SK-N-DZ (cell line): Measurements from ENCODE around the gene FANCI.

Experiments used
- DNase-seq: peaks from one replicate; pipeline ENCODE4 v3.0.0-alpha.2; 2015; ENCODE audit warnings: low spot score

FANCI gene

GRCh38 chr15:89305395-89305794, 61.6 kb downstream of the FANCI start:
- DNase-seq: no peak

- DNase-seq: no peak
These were observed 63.3 kb downstream of the FANCI start for GRCh38 chr15:89307046-89307587.

DNA sequence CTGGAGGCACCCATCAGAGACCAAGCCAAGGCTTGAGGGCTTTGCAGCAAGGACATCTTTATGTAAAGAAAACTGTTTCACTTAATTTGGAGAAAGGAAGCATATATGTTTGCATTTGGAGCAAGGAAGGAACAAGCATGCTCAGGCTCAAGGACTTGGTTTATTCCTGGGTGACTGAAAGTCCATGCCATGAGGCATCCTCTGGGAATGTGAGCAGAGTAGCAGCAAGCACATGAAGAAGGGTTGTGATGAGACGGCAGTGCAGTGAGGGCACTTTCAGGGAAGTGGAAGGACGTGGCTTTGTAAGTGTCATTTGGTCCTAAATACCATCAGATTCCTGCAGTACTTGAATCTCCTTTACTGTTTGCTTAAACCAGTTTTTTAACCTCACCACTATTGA, 64.0 kb downstream of the FANCI start:
- DNase-seq: no peak

- DNase-seq: no peak
These were observed 64.5 kb downstream of the FANCI start for GRCh38 chr15:89308236-89308635.

DNA sequence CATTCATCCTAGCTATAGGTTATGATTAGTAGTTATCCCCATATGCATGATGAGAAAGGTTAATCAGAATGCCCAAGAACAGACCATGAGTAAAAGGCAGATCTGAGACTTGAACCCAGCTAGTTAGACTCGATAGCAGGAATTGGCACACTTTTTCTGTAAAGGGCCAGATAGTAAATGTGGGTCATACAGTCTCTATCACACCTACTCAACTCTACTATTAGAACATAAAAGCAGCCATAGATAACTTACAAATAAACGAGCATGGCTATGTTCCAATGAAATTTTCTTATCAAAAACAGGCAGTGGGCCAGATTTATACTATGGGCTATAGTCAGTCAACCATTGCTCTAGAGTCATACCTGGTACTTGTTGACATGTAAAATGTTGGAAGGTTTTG, 66.2 kb downstream of the FANCI start:
- DNase-seq: no peak

DNA sequence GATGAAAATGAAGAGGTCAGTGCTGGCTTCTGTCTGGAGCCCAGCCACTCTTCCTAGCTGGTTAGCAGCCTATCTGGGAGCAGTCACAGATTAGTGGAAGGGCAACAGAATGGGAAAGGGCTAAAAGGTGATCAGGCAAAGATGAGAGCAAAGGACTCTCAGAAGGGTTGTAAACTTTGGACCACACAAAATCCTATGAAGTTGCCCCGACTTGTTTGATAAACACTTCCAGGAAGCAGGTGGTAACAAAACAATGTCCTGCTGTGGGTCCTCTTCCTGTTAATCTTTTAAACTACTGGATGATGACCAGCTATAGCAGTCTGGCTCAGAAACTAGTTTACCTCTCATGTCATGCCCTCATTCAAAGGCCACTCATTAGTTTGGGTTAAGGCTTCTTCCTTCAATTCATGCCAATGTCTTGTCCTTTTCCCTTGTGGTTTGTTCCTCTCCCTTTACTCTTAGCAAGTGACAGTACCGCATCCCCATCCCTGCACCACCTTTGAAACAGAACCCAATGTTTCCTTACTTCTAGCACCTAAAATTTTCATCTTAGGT, 71.7 kb downstream of the FANCI start:
- DNase-seq: no peak

GRCh38 chr15:89316504-89316903, 72.7 kb downstream of the FANCI start:
- no peak for DNase-seq

DNA sequence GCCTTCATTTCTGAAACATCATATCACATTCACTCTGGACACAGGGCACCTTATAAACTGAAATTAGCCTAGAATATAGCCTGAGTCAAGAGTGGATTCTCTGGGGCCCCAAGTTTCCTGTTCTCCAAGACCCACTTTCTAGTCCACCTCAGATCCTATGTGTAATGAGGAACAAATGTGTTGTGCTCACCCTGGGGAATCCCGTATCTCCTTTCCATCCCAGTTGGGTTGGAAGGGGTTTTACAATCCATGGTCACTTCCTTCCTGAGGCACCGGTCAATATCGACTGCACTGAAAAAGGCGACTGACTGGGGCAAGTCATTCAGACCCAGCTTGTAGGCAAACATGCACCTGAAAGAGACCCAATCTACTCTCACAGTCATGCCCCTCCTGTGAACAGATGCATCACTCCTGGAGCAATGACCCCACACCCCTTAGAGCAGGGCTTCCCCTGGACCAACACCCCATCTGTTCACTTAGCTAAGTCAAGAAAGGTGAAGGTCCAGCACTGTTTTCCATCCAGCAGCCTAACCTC, 73.5 kb downstream of the FANCI start:
- no peak for DNase-seq

DNA sequence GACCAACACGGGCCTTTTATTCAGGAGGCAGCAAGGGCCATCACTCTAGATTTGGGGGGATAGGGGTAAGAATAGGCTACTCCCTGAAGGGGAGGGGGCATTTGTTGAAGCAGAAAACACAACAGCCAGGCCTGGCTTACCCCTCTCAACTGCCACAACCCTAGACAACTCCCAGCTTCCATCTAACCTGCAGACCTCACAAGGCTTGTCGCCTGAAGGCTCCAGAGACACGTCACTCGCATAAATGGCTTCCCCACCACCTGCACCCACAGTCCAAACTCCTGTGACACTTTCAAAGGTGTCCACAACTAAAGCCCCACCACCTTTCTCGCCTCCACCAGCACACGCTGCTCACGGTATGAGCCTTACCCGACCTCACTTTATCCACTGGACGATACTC, 75.9 kb downstream of the FANCI start:
- DNase-seq: no peak

DNA sequence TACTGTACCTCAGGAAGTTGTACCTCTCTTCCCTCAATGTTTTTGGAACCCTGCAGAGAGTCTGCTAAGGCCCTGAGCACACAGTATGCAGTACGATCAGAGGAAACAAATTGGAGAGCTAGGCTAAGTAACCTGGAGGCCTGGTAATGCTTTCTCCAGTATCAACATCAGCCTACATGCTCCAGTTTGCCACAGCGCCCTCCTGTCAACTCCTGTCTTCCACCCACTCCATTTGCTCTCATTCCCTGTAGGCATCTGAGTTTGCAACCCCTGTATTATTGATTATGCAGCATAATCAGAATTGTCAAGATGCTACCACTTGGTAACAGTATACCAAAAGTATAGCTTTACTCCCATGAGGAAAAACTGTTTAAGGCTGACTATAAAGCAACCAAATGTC, 76.4 kb downstream of the FANCI start:
- DNase-seq: no peak

DNA sequence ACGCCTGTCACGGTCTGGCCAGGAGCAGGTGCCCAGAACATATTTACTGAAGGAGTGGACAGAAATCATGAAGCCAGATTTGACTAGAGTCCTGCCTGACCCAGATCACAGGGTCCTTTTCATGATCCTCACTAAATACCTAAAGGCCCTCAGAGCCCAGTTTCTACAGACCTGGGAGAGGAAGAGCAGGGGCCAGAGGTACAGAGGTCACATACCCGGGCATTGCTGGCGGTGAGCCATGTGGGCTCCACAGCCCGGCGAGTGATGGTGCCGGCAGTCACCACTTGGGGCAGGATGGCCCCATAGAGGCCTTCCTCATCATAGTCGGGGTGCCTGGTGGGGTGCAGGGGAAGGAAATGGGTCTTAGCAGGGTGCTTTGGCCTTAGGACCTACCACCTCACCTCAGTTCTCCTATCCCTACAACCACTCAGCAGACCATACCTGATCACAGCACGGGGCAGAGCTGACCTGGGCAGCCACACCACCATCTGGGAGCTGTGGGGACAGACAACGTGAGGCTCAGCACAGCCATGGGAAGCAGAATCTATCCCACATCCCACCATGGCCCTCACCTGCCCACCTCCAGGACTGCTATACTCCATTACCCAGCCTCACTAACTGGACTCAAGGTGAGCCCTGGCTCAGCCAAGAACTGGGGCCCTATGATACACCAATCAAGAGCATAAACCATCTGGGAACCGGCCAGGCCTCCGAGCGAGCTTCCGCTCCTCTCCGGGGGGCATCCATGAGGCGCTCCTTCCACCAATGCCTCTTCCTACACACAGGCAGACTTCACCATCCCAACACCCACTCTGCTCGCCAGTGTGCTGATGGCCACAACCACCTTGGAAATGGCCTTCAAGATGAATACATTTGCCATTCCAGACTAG, 78.0 kb downstream of the FANCI start:
- DNase-seq: no peak

- no peak for DNase-seq
These were observed 79.0 kb downstream of the FANCI start for GRCh38 chr15:89322822-89323221.

- DNase-seq: no peak
These were observed 80.0 kb downstream of the FANCI start for GRCh38 chr15:89323825-89324224.

DNA sequence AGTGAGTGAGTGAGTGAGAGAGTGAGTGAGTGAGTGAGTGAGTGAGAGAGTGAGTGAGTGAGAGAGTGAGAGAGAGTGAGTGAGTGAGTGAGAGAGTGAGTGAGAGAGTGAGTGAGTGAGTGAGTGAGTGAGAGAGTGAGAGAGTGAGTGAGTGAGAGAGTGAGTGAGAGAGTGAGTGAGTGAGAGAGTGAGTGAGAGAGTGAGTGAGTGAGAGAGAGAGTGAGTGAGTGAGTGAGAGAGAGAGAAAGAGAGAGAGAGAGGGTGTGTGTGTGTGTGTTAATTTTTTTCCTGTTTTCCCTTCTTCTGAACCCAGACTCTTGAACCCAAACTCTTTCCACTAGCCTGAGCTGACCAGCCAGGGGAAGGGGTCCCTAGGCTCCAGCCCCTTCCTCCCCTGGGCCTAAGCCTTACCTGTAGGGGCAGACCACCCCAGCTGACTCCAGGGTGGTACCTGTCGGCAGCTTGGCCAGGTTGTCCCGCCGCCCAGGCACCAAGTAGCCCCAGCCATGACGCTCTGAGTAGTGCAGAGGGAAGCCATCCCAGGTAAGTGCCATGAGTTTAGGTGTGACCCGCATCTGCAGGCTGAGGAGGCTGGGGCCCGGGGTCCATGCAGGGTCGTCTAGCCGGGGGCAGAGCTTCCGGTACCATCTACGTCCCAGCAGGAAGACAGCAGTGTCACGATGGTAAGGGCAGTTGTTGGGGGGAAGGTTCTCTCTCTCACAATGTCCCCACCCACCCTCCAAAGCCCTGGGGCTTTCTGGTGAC, 81.4 kb downstream of the FANCI start:
- no peak for DNase-seq

DNA sequence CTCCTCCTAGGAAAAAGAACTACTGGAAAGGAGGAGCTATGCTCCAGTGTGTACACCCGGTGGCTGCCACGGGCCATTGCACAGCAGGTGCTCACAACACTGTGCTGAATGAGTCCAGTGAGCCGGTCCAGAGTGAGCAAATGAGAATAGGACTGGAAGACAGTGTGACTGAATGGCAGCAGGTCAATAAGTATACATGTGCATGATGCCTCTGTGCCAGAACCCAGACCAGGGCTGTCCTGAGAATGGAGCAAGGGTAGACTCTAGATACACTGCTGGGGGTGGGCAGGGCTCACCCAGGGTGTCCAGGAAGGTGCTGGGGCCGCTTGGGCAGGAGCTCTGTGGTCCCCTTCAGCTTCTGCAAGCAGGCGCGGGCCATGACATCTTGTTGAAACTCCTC, 82.5 kb downstream of the FANCI start:
- DNase-seq: no peak

DNA sequence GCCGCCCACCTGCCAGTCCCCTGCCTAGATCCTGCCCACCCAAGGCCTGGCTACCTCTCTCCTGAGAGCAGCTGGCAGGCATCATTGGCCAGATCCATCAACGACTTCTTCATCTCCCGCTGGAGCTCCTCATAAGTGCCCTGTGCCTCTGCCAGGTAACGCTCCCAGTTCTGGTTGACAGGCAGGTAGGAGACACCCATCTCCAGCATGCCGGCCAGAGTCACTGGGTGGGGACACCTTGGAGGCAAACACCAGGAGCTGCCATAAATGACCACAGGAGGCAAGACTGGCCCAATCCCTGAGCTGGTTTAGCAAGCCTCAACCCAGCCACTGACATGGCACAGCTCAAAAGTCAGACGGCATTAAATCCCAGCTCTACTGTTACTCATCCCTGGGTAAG, 83.3 kb downstream of the FANCI start:
- DNase-seq: no peak

GRCh38 chr15:89328398-89329254, 84.8 kb downstream of the FANCI start:
- no peak for DNase-seq

GRCh38 chr15:89329329-89330084, 85.7 kb downstream of the FANCI start:
- no peak for DNase-seq

DNA sequence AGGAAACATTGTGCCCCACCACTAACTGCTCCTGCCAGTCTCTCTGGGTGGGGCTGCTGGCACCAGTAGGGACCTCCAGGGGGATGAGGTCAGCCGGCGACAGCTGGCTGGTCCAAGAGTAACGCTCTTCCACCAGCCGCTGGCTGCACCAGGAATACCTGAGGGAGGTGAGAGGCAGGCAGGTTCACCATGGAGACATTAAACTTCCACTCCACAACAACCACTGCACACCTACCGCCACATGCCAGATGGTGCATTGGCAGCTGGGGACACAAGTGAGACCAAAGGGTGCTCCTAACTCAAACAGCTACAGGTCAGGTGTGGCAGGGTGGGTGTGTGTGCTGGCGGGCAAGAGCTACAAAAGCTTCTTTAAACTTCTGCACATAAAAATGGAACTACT, 86.3 kb downstream of the FANCI start:
- no peak for DNase-seq

- DNase-seq: no peak
These were observed 87.3 kb downstream of the FANCI start for GRCh38 chr15:89330881-89331595.
